Stimulated activated CD8-positive, alpha-beta memory T cell treated with anti-CD3 and anti-CD28 coated beads, Interleukin-4, amount 100 ng/mL, for 24 hours (primary cell): ENCODE results near the gene TEDC2.

Source experiments
- DNase-seq: peaks from one replicate; pipeline ENCODE4 v3.0.0-alpha.2; 2020; ENCODE audit warnings: low read depth

The TEDC2 gene

GRCh38 chr16:2465653-2466415, 5.9 kb downstream of the TEDC2 start:
- DNase-seq: no peak

DNA sequence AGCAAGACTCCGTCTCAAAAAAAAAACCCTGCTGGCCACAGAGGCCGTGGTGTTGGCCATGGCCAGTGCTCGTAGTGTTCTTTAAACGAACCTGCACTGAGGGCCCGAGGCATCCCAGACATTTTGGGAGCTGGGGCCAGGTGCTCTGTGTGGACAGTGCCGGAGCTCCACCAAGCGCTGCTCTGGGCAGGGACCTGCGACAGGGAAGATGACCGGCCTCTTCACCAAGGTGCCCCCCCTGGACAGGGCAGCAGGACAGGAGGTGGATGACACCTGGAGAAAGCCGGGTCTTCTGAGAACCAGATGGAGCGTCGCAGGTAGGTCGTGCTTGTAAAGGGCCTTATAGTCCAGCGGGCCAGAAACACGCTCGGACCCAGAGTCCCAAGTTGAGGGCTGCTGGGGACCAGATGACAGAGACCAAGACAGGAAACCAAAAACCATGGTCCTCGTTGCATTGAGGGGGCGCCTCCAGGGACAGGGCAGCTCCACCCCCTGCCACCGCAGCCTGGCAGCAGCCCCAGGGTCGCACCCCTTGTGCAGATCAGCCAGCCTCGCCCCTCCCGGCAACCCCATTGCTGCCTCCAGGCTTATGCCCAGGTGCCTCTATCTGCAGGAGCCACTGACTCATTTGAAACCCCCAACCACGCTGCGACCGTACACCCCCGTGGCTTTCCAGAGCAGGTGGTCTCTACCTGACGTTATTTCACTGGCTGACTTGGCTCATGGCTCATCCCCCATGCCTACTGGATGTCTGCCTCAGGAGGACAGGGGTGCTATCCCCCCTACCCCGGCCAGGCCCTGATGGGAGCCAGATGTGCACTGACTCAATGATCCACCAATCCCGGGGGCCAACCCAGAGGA, 7.0 kb downstream of the TEDC2 start:
- no peak for DNase-seq

DNA sequence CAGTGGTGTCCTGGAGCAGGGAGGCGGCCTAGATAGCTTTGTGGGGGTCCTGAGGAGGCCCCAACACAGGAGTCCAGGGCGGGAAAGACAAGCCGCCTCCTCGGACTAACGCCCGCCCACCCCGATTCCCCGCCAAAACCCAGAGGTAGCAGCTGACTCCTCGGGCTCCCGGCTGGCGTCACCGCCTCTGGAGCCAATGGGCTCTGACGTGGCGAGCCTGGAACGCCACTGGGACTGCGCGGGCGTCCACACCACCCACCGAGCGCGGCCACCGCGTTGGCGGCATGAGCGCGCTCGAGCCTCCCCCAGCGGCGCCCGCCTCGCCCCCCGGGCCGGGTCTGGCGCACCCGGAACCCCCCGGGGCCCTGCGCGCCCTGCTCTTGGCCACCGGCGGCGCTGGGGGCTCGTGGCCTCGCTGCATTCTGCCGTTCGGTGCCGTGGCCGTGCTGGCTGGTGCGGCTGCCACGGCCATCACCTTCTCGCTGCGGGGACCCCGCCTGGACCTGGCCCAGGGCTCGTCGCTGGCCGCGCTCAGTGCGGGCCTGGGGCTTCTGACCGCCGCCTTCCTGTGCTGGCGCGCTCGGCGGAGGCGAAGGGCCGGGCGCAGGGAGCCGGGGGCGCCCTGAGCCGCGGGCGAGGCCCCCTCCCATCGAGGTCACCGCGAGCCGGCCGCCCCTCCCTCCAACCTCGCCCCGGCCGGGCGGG, 7.8 kb downstream of the TEDC2 start:
- DNase-seq: no peak

DNA sequence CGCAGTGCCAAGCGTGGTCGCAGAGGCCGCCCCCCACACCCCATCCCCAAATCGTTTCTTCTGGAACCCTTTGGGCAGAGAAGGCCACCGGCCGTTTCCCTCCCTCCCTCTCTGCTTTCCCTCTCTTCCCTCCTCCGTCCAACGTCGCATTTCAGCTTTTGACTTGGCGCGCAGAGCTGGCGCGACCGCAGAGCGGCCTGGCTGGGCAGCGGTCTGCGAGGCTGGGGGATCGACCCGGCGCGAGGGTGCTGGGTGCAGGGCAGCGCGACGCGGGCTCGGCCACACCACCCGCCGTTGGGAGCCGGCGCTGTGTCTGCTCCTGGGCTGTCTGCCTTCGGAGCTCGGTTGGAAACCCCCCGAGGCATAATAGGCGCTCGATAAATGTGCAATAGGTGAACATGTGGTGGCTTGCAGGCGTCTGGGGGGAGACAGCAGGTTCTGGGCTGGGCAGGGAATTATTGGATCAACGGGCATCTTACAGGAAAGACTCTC, 8.4 kb downstream of the TEDC2 start:
- DNase-seq: no peak

DNA sequence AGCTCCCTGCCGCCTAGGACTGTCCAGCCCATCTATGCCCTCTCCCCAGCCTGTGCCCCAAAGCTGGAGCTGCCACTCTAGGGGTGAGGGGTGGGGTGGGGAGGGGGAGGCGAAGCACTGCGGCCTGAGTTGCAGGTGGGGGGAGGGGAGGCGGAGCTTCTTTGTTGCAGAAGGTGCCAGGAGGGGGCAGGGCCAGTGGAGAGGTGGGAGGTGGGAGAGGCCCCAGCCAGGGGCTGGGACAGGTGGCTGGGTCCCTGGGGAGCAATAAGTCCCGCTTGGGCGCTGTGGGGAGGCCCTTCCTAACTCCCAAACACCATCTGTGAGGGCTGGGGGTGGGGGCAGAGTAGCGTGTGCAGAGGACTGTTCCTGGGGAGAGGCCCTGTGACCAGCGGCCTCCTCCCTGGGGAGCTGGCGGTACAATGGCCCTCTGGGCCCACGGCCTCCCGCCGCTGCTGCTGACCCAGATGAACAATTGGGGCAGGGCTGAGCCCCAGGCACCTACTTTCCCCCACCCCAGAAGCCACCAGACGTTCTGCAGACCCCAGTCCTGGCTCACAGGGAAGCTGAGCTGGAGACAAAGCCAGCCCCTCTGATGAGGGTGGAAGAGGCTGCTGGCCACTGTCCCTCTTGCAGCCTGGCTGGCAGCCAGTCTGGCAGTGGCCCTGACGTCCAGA, 9.0 kb downstream of the TEDC2 start:
- no peak for DNase-seq

- no peak for DNase-seq
These were observed 9.7 kb downstream of the TEDC2 start for GRCh38 chr16:2469399-2470233.

- no peak for DNase-seq
These were observed 10.3 kb downstream of the TEDC2 start for GRCh38 chr16:2470234-2470601.

- DNase-seq: no peak
These were observed 10.7 kb downstream of the TEDC2 start for GRCh38 chr16:2470603-2471015.

DNA sequence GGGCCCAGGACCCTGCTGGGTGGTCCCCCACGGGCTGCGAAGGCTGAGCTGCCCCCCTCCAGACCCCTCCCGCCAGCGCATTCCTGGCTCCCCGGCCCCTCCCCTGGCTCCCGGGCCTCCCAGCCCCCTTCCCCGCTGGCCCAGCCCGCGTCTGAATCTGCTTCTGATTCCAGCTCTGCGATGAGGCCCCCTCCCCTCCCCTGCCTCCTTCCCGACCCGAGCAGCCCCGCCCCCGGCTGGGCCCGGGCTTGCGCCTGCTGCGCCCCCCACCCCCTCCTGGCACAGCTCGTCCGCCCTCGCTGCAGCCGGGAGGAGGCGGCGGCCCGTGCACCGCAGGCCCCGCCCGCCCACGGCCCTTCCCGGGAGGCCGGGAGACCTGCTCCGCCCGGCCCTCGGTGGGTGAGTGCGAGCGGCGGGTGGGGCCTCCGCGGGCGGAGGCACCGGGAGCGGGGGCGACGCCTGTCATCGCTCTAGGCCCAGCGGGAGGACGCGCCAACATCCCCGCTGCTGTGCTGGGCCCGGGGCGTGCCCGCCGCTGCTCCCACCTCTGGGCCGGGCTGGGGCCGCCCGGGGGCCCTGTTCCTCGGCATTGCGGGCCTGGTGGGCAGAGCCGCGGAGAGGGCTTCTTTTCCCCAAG, 11.2 kb downstream of the TEDC2 start, which contains the start of gene NTN3:
TSS of gene NTN3 (plus strand) at position 282 of the 637 bp plus-strand sequence. CDS start 405 bp downstream, outside the sequence.
- DNase-seq: no peak

GRCh38 chr16:2471653-2472487, 12.0 kb downstream of the TEDC2 start:
- DNase-seq: no peak

DNA sequence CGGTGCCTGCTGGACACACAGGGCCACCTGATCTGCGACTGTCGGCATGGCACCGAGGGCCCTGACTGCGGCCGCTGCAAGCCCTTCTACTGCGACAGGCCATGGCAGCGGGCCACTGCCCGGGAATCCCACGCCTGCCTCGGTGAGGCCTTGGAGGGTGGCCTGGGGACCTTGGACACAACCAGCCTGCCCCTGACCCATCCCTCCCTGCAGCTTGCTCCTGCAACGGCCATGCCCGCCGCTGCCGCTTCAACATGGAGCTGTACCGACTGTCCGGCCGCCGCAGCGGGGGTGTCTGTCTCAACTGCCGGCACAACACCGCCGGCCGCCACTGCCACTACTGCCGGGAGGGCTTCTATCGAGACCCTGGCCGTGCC, 12.6 kb downstream of the TEDC2 start:
- no peak for DNase-seq

DNA sequence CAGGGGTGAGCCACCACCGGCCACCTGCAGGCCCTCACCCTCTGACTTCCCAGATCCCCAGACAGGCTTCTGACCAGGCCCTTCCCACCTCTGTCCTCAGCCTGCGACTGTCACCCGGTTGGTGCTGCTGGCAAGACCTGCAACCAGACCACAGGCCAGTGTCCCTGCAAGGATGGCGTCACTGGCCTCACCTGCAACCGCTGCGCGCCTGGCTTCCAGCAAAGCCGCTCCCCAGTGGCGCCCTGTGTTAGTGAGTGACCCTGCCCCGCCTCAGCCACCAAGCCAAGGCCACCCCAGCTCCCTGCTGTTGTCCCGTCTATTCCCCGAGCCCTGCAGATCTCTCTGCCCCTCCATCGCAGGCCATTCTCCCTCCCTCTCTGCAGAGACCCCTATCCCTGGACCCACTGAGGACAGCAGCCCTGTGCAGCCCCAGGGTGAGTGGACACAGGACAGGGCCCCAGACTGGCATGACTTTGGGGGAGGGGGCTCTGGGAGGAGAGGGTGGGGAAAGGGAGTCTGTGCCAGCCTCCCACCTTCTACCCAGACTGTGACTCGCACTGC, 13.1 kb downstream of the TEDC2 start:
- DNase-seq: no peak

DNA sequence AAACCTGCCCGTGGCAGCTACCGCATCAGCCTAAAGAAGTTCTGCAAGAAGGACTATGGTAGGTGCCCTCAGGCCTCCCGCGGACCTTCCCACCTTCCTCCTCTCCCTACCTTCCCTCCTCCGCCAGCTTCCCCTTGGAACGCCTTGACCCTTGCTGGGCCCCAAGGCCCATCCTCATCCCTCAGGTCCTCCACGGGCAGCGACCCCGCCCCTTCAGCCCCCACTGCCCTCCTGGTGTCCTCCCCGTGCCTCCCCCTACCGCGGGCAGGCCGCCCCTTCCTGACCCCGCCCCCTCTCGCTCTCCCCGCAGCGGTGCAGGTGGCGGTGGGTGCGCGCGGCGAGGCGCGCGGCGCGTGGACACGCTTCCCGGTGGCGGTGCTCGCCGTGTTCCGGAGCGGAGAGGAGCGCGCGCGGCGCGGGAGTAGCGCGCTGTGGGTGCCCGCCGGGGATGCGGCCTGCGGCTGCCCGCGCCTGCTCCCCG, 13.6 kb downstream of the TEDC2 start:
- no peak for DNase-seq

- no peak for DNase-seq
These were observed 14.3 kb downstream of the TEDC2 start for GRCh38 chr16:2473999-2474876.

DNA sequence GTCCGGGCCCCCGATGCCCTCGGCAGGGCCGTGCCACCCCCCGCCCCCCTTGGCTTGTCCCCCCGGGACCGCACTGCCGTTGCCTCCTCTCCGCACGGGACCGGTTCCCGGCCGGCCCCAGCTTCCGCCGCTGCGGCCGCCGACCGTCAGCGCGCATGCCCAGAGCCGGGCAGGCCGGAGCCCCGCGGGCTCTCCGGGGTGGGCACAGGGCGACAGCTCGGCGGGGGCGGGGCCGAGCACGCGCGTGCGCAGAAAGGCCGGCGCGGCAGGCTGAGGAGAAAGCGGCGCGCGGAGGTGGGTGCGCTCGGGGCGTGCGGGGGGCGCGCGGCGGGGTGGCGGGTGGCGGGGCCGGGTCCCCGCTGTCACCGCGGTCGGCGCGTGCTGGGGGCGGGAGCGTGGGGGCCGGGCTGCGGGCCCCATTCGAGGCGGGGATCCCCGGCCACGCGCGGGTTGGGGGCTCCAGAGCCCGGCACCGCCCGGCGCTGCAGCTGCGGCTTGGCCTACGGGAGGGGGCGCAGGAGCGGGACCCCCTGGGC, 15.0 kb downstream of the TEDC2 start, which contains the start of gene TBC1D24:
TSS of gene TBC1D24 (plus strand) at position 251 of the 536 bp plus-strand sequence. CDS start 21,022 bp downstream, outside the sequence.
- peak; percentile 77 for DNase-seq

DNA sequence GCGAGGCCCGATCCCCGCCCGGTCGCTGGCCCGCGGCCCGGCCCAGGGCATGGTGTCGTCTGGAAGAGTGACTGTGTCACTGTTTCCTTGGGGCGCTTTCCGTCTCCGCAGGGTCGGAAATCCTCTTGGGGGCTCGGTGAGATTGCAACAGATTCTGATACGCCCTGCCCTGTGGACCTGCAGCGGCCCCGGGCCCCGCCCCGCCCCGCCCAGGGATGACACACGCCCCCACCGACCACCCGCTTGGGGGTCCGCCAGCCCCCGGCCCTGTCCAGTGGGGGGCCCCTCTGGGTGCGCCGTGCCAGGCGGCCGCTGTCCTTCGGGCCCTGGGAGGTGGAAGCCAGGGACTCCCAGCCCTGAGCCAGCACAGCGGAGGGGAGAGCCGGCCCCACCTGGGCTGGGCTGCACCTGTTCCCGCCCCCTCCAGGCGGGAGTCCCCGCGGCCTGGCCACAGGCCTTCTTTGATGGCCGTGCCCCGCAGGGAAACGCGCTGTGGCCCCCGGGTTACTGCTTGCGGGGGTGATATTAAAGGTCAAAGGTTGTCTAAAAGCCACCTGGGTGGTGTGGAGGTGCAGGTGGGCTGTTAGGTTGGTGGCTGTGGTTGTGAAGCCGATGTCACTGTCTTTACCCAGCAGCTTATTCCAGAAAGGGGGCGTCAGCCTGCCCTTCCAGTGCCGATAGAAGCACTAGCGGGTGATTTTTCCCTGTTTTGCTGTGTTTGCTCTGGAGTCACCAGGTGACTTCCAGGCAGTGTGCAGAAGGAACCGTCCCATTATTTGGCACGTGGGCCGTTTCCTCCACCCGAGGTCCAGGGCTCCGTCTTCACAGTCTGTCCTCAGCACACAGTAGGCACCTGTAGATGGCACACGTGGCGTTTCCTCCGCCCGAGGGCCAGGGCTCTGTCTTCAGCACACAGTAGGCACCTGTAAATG, 15.8 kb downstream of the TEDC2 start:
- no peak for DNase-seq

GRCh38 chr16:2476345-2476720, 16.4 kb downstream of the TEDC2 start:
- DNase-seq: no peak
